Caco-2 (cell line): ENCODE results near the gene TXNDC16. TPM values are rescaled to one million over a fixed set of nuclear protein-coding genes. Genes with fewer than 3 reads are reported as not detected.

ENCODE experiments used
- BruUV-seq: library from RNA; stranded (reverse); fragments of 400-500 nt; replicated peaks from 2 replicates; lab custom pipeline; 2021; lab: Mats Ljungman, UMichigan
- CTCF ChIA-PET: fragments of 300-600 bp; sonication (Branson Sonifier 250); formaldehyde crosslinking; loops from one replicate; lab custom pipeline; 2022; ENCODE audit warnings: antibody characterized with exemption; lab: Charles Lee
- POLR2A ChIA-PET: fragments of 300-600 bp; sonication (Branson Sonifier 250); formaldehyde crosslinking; loops from one replicate; lab custom pipeline; 2022; ENCODE audit warnings: antibody characterized with exemption; lab: Charles Lee
- DNase-seq, 2 experiments: peaks; one replicate each; pipeline versions ENCODE4 v3.0.0 to v3.0.0-alpha.2; 2020 to 2022
- H3K27me3 ChIP-seq: replicated peaks from 2 replicates; pipeline ENCODE4 v1.6.0; 2011; ENCODE audit warnings: low read length; ENCODE audit not compliant: control insufficient read depth, insufficient read depth
- H3K36me3 ChIP-seq: 2 replicates; pipeline ENCODE4 v1.5.1; 2011; ENCODE audit warnings: low read length; ENCODE audit not compliant: control insufficient read depth, insufficient read depth
- H3K4me1 ChIP-seq: fragments of 250-450 bp; sonication (Bioruptor Pico); 2 replicates; pipeline ENCODE4 v1.5.1; 2020; ENCODE audit warnings: mild to moderate bottlenecking
- H3K4me3 ChIP-seq: 2 replicates; pipeline ENCODE4 v1.5.1; 2011; ENCODE audit warnings: low read depth, mild to moderate bottlenecking, control low read depth, low read length
- H3K9me3 ChIP-seq: fragments of 250-450 bp; sonication (Bioruptor Pico); 2 replicates; pipeline ENCODE4 v1.5.1; 2020; ENCODE audit warnings: mild to moderate bottlenecking, moderate library complexity
- H3K27ac Mint-ChIP-seq: one replicate; pipeline ENCODE4 v1.8.0; 2022; ENCODE audit warnings: mixed read lengths; ENCODE audit not compliant: unreplicated experiment
- H3K27me3 Mint-ChIP-seq: one replicate; pipeline ENCODE4 v1.8.0; 2022; ENCODE audit warnings: mixed read lengths; ENCODE audit not compliant: insufficient read depth, unreplicated experiment
- H3K36me3 Mint-ChIP-seq: one replicate; pipeline ENCODE4 v1.8.0; 2022; ENCODE audit warnings: mild to moderate bottlenecking, mixed read lengths; ENCODE audit not compliant: insufficient read depth, unreplicated experiment
- H3K4me1 Mint-ChIP-seq: one replicate; pipeline ENCODE4 v1.8.0; 2022; ENCODE audit warnings: low read depth, mixed read lengths; ENCODE audit not compliant: unreplicated experiment
- H3K4me3 Mint-ChIP-seq: one replicate; pipeline ENCODE4 v1.8.0; 2022; ENCODE audit warnings: mild to moderate bottlenecking, moderate library complexity, mixed read lengths; ENCODE audit not compliant: unreplicated experiment
- H3K9me3 Mint-ChIP-seq: one replicate; pipeline ENCODE4 v1.8.0; 2022; ENCODE audit warnings: mixed read lengths; ENCODE audit not compliant: unreplicated experiment
- CTCF ChIP-seq, 2 experiments: fragments of 200-600 bp in 1 of 2; IDR thresholded peaks; 1 replicate in 1 of 2; 2 replicates in 1 of 2; pipeline versions ENCODE4 v1.5.1 to v1.8.0; 2011 to 2022; ENCODE audit warnings: antibody characterized with exemption in 1 of 2, control low read depth in 1 of 2, inconsistent platforms in 1 of 2, low read depth in 1 of 2, low read length in 1 of 2, mild to moderate bottlenecking in 1 of 2, moderate library complexity in 1 of 2; ENCODE audit not compliant: insufficient read depth in 1 of 2, severe bottlenecking in 1 of 2, unreplicated experiment in 1 of 2
- intact Hi-C: fragments of 100-400 bp; cut with micrococcal nuclease; formaldehyde crosslinking; loops from one replicate; pipeline ENCODE4 v1.10.0; 2022; ENCODE audit not compliant: unreplicated experiment
- total RNA-seq: library from RNA; stranded (reverse); gene quantifications from 2 replicates; pipeline ENCODE4 v1.2.3, GENCODE V29; 2022

The TXNDC16 gene
- total RNA-seq, 1 experiment from 2014 or later = 6.6 TPM

- Histone ChIP-seq H3K27me3 (no peaks in the 10 kb centered on the region), H3K4me1 (peaks cover 5% of the 10 kb centered on the region; the same call in 1 of the 2 replicates), H3K36me3 (no peaks in the 10 kb centered on the region), H3K4me3 (no peak overlapping the region), H3K9me3 (no peaks in the 10 kb centered on the region; the same call in none of the 2 replicates)
- no peak for DNase-seq
- TF ChIP-seq CTCF (IDR thresholded peaks at IDR 0.05; ENCODE audit: insufficient read depth in 1 of 2, low read depth in 1 of 2, low read length in 1 of 2, severe bottlenecking in 1 of 2, unreplicated experiment in 1 of 2) = no peak
- Mint-ChIP-seq H3K4me3 (no peak overlapping the region), H3K27ac (no peak overlapping the region), H3K36me3 (no peaks in the 10 kb centered on the region), H3K9me3 (peaks cover under 1% of the 10 kb centered on the region), H3K27me3 (no peaks in the 10 kb centered on the region), H3K4me1 (peaks cover 6% of the 10 kb centered on the region)
- BruUV-seq = no TSS peak
- POLR2A ChIA-PET = no interaction called here
- intact Hi-C loops = no loop called here
- CTCF ChIA-PET = no interaction called here
These were observed 108.8 kb downstream of the TXNDC16 start for GRCh38 chr14:52443506-52443905.

GRCh38 chr14:52442602-52443001, 109.7 kb downstream of the TXNDC16 start:
- Histone ChIP-seq H3K36me3 (no peaks in the 10 kb centered on the region), H3K27me3 (no peaks in the 10 kb centered on the region), H3K4me1 (peaks cover 5% of the 10 kb centered on the region; the same call in 1 of the 2 replicates), H3K4me3 (no peak overlapping the region), H3K9me3 (no peaks in the 10 kb centered on the region)
- Mint-ChIP-seq H3K27ac (no peak overlapping the region), H3K4me3 (no peak overlapping the region), H3K4me1 (peaks cover 6% of the 10 kb centered on the region), H3K27me3 (no peaks in the 10 kb centered on the region), H3K9me3 (no peaks in the 10 kb centered on the region), H3K36me3 (no peaks in the 10 kb centered on the region)
- ChIA-PET CTCF (no interaction called here), POLR2A (no interaction called here)
- no TSS peak for BruUV-seq
- intact Hi-C loops = no loop called here
- DNase-seq = no peak
- TF ChIP-seq CTCF (IDR thresholded peaks at IDR 0.05; ENCODE audit: insufficient read depth in 1 of 2, low read depth in 1 of 2, low read length in 1 of 2, severe bottlenecking in 1 of 2, unreplicated experiment in 1 of 2) = no peak

- CTCF ChIA-PET = no interaction called here
- no peaks in the 10 kb centered on the region for H3K9me3 ChIP-seq
- Mint-ChIP-seq H3K36me3 (no peaks in the 10 kb centered on the region), H3K9me3 (no peaks in the 10 kb centered on the region), H3K27me3 (no peaks in the 10 kb centered on the region), H3K4me1 (peaks cover 6% of the 10 kb centered on the region), H3K27ac (no peak overlapping the region), H3K4me3 (no peak overlapping the region)
- no peak for DNase-seq
- no peak for TF ChIP-seq CTCF (IDR thresholded peaks at IDR 0.05; ENCODE audit: insufficient read depth in 1 of 2, low read depth in 1 of 2, low read length in 1 of 2, severe bottlenecking in 1 of 2, unreplicated experiment in 1 of 2)
- no peak overlapping the region for H3K4me3 ChIP-seq
- H3K27me3 ChIP-seq = no peaks in the 10 kb centered on the region
- BruUV-seq = no TSS peak
- POLR2A ChIA-PET = no interaction called here
- peaks cover 5% of the 10 kb centered on the region; the same call in 1 of the 2 replicates for H3K4me1 ChIP-seq
- H3K36me3 ChIP-seq = no peaks in the 10 kb centered on the region
- intact Hi-C loops = no loop called here
These were observed 110.1 kb downstream of the TXNDC16 start for GRCh38 chr14:52442166-52442565.
